Measurements from ENCODE around the gene LMBRD2. TPM values are rescaled to one million over a fixed set of nuclear protein-coding genes. Genes with fewer than 3 reads are reported as not detected.
A peak's percentile ranks its signal among the peaks of the same experiment; 100 is the strongest.

Gene LMBRD2
- total RNA-seq, 2 experiments from 2014 or later = 9.3 to 11.5 TPM

DNA sequence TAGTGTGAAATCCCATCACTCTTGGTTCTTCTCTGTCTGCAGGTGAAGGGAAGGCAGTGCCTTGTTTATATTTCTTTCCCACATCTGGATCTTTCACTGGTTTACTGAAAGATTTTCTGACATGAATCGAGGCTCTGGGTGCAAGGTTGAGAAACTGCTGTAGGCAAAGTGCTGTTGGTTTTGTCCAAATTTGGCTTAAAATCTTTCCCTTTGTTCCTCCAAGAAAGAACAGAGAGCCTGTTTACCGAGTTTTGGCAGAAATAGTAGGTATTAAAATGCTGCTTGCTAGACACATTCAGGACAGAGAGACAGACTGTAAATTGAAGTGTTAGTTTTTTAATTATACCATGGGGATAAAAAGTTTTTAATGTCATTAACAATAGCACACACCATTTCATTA is 21.7 kb upstream of the LMBRD2 start:
- Mint-ChIP-seq H3K27me3 (no peaks in the 10 kb centered on the region), H3K4me3 (no peak overlapping the region), H3K9me3 (no peaks in the 10 kb centered on the region), H3K27ac (no peak overlapping the region), H3K4me1 (peaks cover 7% of the 10 kb centered on the region), H3K36me3 (peaks cover 19% of the 10 kb centered on the region)
- no peak for DNase-seq

DNA sequence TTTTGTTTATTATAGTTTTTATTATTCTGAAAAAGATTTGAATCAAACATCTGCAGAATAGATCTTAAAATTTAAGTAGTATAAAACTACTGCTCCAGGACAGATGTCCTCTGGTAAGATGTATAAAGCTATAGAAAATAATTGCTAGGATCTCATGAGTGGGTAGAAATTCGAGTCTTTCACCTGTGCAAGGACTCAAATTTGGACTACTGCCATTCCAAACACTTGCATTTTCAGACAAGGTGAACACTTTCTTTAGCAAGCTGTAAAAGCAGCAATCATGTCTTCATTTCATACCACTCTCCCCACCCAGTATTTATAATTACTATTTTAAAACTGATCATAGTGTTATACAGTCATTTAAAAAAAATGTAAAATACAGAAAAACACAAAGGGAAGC is 20.9 kb upstream of the LMBRD2 start:
- no peak for DNase-seq
- Mint-ChIP-seq H3K36me3 (peaks cover 26% of the 10 kb centered on the region), H3K27ac (no peak overlapping the region), H3K4me1 (peaks cover 7% of the 10 kb centered on the region), H3K4me3 (no peak overlapping the region), H3K9me3 (no peaks in the 10 kb centered on the region), H3K27me3 (no peaks in the 10 kb centered on the region)

DNA sequence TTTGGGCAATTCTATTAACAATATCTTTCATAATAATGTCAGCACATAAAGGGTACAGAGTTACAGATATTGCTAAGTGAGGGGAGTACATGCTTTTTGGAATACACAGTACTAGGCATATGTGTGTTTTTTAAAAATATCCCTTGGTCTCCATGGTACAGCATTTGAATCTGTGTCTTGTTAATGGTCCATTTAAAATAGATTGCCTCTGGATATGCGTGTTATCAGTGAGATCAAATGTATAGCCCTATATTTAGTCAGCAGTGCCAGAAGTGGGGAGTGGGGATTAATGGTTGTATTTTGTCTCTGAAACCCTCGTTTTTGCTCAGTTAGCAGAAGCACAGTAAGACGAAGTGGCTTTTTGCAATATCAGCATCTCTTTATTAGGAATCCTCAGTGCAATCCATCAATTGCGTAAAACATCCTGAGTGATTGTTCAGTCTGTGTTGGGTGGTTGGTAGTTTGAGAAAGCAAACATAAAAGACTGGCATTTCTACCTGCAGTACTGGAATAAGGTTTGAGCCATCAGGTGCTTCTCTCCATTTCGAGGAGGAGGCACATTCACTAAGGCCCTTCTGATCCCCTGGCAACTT is 19.2 kb upstream of the LMBRD2 start:
- Mint-ChIP-seq H3K36me3 (peaks cover 38% of the 10 kb centered on the region), H3K4me3 (no peak overlapping the region), H3K27ac (no peak overlapping the region), H3K9me3 (no peaks in the 10 kb centered on the region), H3K4me1 (no peaks in the 10 kb centered on the region), H3K27me3 (no peaks in the 10 kb centered on the region)
- DNase-seq = no peak

DNA sequence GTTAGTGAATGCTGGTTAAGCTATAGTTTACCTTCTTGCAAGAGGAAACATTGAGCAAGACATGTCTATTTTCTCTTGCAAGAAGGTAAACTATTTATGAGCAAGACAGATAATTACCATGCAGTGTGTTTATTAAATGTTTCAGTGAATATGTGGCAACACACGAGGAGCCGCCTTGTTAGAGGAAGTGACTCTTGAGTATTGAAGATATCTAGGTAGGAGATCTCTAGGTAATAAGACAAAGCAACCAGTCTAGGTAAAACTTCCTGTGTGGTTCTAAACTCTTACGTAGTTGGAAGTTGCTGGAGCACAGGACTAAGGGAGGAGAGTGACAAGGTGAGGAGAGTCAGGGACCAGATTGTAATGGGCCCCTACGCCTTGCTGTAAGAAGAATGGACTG is 17.1 kb upstream of the LMBRD2 start:
- Mint-ChIP-seq H3K9me3 (no peaks in the 10 kb centered on the region), H3K4me3 (no peak overlapping the region), H3K4me1 (peaks cover 2% of the 10 kb centered on the region), H3K27me3 (no peaks in the 10 kb centered on the region), H3K27ac (peak overlapping the region; percentile 62), H3K36me3 (peaks cover 34% of the 10 kb centered on the region)
- DNase-seq = no peak

DNA sequence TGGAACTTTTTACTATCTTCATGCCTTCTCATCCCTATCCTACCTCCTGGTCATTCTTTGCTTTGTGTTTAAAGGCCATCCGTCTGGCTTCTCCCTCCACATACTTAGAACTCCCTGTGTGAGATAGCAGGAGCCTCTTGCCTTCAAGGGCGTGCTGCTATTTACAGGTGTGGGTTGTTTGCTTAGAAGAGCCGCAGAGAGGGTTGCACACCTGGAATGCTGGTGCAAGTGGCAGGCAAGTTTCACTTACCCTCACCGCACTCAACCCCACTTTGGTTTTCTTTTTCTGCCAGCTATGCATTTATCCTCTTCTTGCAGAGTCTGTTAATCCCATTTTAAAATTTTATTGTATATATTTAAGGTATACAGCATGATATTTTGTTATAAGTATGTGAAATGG is 12.8 kb upstream of the LMBRD2 start:
- no peak for DNase-seq
- Mint-ChIP-seq H3K4me1 (peaks cover 14% of the 10 kb centered on the region), H3K4me3 (no peak overlapping the region), H3K9me3 (no peaks in the 10 kb centered on the region), H3K27me3 (no peaks in the 10 kb centered on the region), H3K36me3 (peaks cover 53% of the 10 kb centered on the region), H3K27ac (no peak overlapping the region)

DNA sequence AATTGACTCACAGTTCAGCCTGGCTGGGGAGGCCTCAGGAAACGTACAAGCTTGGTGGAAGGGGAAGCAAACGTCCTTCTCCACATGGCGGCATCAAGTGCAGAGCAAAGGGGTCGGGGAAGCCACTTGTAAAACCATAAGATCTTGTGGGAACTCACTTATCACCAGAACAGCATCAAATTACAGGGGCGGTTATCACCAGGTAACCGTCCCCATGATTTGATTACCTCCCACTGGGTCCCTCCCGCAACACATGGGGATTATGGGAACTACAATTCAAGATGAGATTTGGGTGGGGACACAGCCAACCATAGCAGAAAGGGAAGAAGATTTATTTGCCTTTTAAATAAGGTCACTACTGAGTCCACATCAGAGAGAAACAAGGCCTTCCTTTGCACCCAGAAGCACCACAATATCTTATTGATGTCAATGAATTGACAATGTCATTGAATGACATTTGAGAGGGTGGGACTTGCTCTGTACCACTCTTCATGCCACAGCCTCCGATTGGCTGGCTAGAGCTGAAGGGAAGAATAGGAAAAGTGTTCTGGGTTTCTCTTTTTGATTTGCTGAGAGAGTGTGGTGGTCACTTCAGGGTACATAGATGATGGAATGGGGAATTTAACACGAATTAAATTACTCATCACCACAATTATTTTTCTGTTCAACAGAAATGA is 11.3 kb upstream of the LMBRD2 start:
- peaks cover 50% of the 10 kb centered on the region for H3K36me3 Mint-ChIP-seq
- H3K27ac Mint-ChIP-seq = no peak overlapping the region
- no peaks in the 10 kb centered on the region for H3K27me3 Mint-ChIP-seq
- no peak overlapping the region for H3K4me3 Mint-ChIP-seq
- H3K4me1 Mint-ChIP-seq = peaks cover 20% of the 10 kb centered on the region
- DNase-seq = no peak
- H3K9me3 Mint-ChIP-seq = no peaks in the 10 kb centered on the region

DNA sequence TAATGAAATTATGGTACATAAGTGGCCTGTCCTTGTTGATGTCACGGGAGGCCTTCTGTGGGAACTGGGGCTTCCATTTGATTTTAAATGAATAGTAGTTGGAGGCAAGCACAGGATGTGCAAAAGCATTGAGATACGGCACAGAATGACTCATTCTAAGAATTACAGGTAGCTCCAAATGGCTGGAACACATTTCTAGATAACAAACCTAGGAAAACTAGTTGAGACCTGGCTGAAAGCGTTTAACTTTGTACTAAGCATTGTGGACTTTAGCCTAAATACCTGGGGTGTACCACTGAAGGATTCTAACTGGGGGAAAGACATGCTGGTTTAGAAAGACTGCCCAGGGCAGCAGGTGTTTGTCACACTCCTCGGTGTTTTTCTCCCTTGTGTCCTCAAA is 9.7 kb upstream of the LMBRD2 start:
- H3K9me3 Mint-ChIP-seq = no peaks in the 10 kb centered on the region
- DNase-seq = no peak
- H3K27ac Mint-ChIP-seq = no peak overlapping the region
- H3K4me3 Mint-ChIP-seq = no peak overlapping the region
- peaks cover 48% of the 10 kb centered on the region for H3K36me3 Mint-ChIP-seq
- peaks cover 26% of the 10 kb centered on the region for H3K4me1 Mint-ChIP-seq
- no peaks in the 10 kb centered on the region for H3K27me3 Mint-ChIP-seq

DNA sequence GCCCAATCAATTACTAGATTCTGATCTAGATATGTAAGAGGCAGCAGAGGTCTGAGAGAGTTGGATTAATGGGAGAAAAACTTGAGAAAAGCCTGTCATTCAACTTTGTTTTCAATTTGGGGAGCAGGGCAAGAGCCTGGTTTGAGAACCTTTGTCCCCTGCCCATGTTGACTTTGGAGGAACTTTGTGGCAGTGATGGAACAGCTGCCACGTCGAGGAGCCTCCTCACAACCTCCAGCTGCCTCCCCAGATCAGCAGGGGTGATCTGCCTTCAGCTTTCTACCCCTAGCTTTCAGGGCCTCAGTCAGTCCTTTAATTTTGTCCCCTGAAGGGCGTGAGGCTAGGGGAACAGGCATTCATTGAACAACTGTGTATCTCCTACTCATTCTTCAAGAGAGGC is 8.9 kb upstream of the LMBRD2 start:
- Mint-ChIP-seq H3K36me3 (peaks cover 51% of the 10 kb centered on the region), H3K4me1 (peaks cover 32% of the 10 kb centered on the region), H3K4me3 (no peak overlapping the region), H3K27ac (no peak overlapping the region), H3K9me3 (no peaks in the 10 kb centered on the region), H3K27me3 (no peaks in the 10 kb centered on the region)
- no peak for DNase-seq

DNA sequence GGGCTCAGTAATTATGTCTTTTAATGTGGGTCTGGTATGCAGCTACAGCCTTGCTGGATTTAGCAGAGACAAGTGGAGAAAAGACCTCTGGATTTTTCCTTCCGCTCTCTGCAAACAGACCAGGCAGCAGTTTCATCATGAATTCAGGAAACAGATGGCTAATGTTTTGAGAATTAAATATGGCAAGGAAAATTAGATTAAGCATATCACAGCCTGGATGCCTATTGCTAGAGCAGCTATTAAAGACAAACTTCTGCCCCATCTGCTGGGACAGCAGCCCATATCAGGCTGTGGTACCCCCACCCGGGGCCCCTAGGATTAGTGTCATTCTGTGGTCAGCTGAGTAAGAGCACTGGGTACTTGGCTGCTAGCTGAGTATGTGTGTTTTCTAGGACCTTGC is 6.5 kb upstream of the LMBRD2 start:
- Mint-ChIP-seq H3K27ac (no peak overlapping the region), H3K9me3 (no peaks in the 10 kb centered on the region), H3K4me3 (no peak overlapping the region), H3K4me1 (peaks cover 40% of the 10 kb centered on the region), H3K27me3 (no peaks in the 10 kb centered on the region), H3K36me3 (peaks cover 59% of the 10 kb centered on the region)
- no peak for DNase-seq

DNA sequence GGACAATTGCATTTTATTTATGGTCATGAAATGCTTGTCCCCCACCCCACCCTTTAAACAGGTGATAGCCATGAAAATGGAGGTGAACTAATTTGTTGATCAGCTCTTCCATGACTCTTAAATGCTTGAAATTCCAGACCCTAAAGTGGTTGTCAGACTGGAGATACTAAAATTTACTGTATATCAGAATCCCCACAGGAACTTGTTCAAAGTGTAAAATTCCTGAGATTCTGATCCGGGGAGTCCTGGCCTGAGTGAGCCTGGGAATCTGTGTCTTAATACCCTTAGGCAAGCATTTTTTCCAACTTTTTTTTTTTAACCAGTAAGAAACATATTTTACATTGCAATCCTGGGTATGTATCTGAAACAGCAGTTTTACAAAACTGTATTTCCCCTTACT is 4.9 kb upstream of the LMBRD2 start:
- Mint-ChIP-seq H3K27ac (no peak overlapping the region), H3K36me3 (peaks cover 58% of the 10 kb centered on the region), H3K9me3 (no peaks in the 10 kb centered on the region), H3K27me3 (no peaks in the 10 kb centered on the region), H3K4me1 (peaks cover 39% of the 10 kb centered on the region), H3K4me3 (no peak overlapping the region)
- DNase-seq = no peak

DNA sequence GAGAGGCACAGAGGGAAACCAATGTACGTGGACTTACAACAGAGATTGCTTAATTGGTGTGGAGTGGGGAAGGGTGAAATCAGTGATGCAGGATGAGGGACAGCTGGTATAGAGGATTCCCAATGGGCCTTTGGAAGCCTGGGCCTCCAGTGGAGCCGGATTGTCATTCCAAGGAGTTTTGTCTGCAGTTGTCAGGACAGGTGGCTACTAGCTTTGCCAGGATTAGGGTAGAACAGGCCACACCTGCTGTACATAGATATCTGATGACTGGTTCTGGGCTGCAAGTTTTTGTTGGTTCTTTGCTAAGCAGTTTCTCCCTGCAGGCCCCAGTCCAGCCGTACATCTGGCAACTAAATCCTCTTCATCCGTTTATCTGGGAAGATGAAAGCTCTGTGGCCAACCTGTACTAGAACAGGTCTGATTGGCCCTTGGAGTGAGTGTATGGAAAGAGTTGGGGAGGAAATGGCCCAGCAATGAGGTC is 4.5 kb upstream of the LMBRD2 start:
- no peak for DNase-seq
- H3K4me1 Mint-ChIP-seq = peaks cover 35% of the 10 kb centered on the region
- peaks cover 54% of the 10 kb centered on the region for H3K36me3 Mint-ChIP-seq
- H3K9me3 Mint-ChIP-seq = no peaks in the 10 kb centered on the region
- no peaks in the 10 kb centered on the region for H3K27me3 Mint-ChIP-seq
- H3K4me3 Mint-ChIP-seq = no peak overlapping the region
- no peak overlapping the region for H3K27ac Mint-ChIP-seq

DNA sequence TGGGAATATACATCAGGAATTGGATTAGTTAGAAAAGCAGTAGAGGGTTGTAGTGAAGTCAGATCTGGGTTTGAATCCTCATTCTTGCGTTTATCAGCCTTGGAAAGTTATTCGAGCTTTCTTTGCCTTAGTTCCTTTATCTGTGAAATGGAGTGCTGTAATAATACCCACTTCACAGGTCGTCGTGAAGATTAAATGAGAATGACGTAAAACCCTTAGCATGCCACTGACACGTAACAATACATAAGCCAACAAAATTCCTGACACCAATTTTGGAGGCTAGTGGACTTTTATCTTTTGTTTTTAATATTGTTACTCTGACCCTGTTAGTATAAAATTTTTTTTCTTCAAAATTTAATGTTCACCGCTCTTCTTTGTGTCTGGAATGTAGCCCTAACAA is 3.6 kb upstream of the LMBRD2 start:
- Mint-ChIP-seq H3K4me3 (no peak overlapping the region), H3K27me3 (no peaks in the 10 kb centered on the region), H3K9me3 (no peaks in the 10 kb centered on the region), H3K4me1 (peaks cover 35% of the 10 kb centered on the region), H3K36me3 (peaks cover 53% of the 10 kb centered on the region), H3K27ac (no peak overlapping the region)
- DNase-seq = no peak

DNA sequence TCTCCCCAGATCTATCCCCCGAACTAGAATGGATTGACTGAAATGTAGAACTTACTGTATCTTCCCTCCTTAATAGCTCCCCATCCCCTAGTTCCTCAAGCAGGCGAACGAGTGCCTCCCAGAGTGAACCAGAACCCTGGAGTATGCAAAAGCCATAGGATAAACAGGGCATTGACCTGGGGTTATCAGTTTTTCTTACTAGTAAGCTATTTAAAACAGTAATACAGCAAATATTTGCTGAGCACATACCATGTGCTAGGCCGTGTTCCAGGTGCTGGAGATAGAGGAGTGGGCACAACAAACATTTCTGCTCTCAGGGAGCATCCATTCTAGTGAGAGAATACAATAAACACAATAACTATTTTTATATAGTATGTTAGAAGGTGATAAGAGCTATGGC is 2.0 kb upstream of the LMBRD2 start:
- Mint-ChIP-seq H3K4me3 (peak overlapping the region; percentile 88), H3K4me1 (peaks cover 42% of the 10 kb centered on the region), H3K9me3 (no peaks in the 10 kb centered on the region), H3K27ac (peak overlapping the region; percentile 0), H3K27me3 (no peaks in the 10 kb centered on the region), H3K36me3 (peaks cover 45% of the 10 kb centered on the region)
- no peak for DNase-seq

DNA sequence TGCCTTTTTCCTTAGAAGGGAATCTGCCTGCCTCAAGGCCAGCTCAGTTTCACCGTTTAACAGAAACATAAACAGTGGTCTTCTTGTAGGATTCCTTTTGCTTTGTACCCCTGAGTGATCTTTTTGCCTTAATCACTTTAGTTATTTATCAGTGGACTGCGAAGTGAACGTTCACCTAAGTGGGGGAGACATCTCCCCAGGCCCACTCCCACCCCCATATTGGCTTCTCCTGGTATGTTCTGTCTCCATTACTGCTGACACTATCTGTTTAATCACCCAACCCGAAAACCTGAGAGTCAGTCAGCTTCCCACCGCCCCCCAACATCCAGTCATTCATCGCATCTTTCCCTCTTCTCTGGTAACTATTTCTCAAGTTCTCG is 1.6 kb upstream of the LMBRD2 start:
- Mint-ChIP-seq H3K9me3 (no peaks in the 10 kb centered on the region), H3K36me3 (peaks cover 42% of the 10 kb centered on the region), H3K4me1 (peaks cover 41% of the 10 kb centered on the region), H3K4me3 (peak overlapping the region; percentile 88), H3K27me3 (no peaks in the 10 kb centered on the region), H3K27ac (peak overlapping the region; percentile 0)
- DNase-seq = no peak

DNA sequence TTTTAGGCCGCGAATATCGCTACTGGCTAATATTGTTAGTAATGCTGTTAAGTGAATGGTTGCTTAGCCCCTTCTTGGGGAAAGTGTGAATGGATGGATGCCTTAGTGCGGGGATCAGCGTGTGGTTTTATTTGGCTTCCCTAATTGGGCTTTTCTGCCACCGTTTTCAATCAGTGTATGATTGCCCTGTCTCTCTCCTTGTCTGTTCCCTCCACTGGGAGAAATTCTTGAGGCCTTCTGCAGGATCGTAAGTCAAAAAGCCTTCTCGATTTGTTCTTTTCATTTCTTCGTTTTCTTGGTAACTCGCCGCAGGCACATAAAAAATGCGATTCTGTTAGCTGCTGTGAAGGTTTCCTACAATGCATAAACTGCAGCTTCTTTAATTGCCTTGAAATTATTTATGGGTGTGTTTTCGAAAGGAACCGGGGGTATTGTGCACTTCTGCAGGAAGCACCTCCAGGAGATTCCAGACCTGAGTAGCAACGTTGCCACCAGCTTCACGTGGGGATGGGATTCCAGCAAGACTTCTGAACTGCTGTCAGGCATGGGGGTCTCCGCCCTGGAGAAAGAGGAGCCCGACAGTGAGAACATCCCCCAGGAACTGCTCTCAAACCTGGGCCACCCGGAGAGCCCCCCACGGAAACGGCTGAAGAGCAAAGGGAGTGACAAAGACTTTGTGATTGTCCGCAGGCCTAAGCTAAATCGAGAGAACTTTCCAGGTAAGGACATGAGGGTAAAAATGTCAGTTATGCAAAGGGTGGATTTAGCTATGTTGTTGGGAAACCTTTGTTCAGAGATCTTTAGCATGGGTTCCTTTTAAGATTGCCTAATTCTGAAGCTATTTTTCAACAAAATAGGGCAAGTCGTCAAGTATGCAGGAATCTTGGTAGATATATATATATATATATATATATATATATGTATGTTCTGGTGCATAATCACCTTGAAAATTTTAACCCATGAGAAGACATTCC is 924 bp upstream of the LMBRD2 start:
- no peak for DNase-seq
- Mint-ChIP-seq H3K4me1 (peaks cover 45% of the 10 kb centered on the region), H3K4me3 (peak overlapping the region; percentile 88), H3K9me3 (no peaks in the 10 kb centered on the region), H3K27ac (peak overlapping the region; percentile 93), H3K36me3 (peaks cover 40% of the 10 kb centered on the region), H3K27me3 (no peaks in the 10 kb centered on the region)
